Liver (tissue), 9 donors: ENCODE measurements around the gene PARD3. TPM values are rescaled to one million over a fixed set of nuclear protein-coding genes. Genes with fewer than 3 reads are reported as not detected.
"Not testable (repeated sequence)": the region's sequence is repeated elsewhere in the genome, so short reads cannot be mapped to it uniquely, and the experiment has no call there.

ENCODE experiments used
- DNase-seq: peaks from one replicate; pipeline ENCODE4 v3.0.0-alpha.2; 2017; ENCODE audit warnings: low spot score
- H3K27ac ChIP-seq, 2 donors: one replicate each; pipeline ENCODE4 v1.7.0; 2013; ENCODE audit warnings: inconsistent platforms in 2 of 2, low read length in 2 of 2, control low read depth in 1 of 2, low read depth in 1 of 2, mild to moderate bottlenecking in 1 of 2
- H3K27me3 ChIP-seq, 4 donors: one replicate each; pipeline versions ENCODE4 v1.6.1 to v1.7.0; 2013; ENCODE audit warnings: low read length in 3 of 4, inconsistent platforms in 1 of 4, mild to moderate bottlenecking in 1 of 4, moderate library complexity in 1 of 4; ENCODE audit not compliant: control insufficient read depth in 4 of 4, insufficient read depth in 4 of 4
- H3K36me3 ChIP-seq, 4 donors: one replicate each; pipeline versions ENCODE4 v1.6.1 to v1.7.0; 2013; ENCODE audit warnings: low read length in 3 of 4, mild to moderate bottlenecking in 3 of 4, low read depth in 1 of 4, moderate library complexity in 1 of 4; ENCODE audit not compliant: control insufficient read depth in 4 of 4, insufficient read depth in 3 of 4
- H3K4me1 ChIP-seq, 4 donors: one replicate each; pipeline versions ENCODE4 v1.6.1 to v1.7.0; 2013; ENCODE audit warnings: low read length in 3 of 4, mild to moderate bottlenecking in 3 of 4, moderate library complexity in 1 of 4; ENCODE audit not compliant: control insufficient read depth in 4 of 4, insufficient read depth in 4 of 4
- H3K4me3 ChIP-seq, 3 donors: one replicate each; pipeline versions ENCODE4 v1.6.1 to v1.7.0; 2013; ENCODE audit warnings: low read length in 3 of 3, control low read depth in 1 of 3, low read depth in 1 of 3, mild to moderate bottlenecking in 1 of 3
- H3K9ac ChIP-seq, 2 donors: one replicate each; pipeline ENCODE4 v1.7.0; 2013; ENCODE audit warnings: low read length in 2 of 2, mild to moderate bottlenecking in 2 of 2, moderate library complexity in 2 of 2, control low read depth in 1 of 2, low read depth in 1 of 2
- H3K9me3 ChIP-seq, 4 donors: one replicate each; pipeline versions ENCODE4 v1.6.1 to v1.7.0; 2013; ENCODE audit warnings: low read length in 3 of 4; ENCODE audit not compliant: control insufficient read depth in 4 of 4
- ATF3 ChIP-seq: IDR thresholded peaks from 2 replicates; pipeline ENCODE4 v1.6.1; 2016; ENCODE audit warnings: antibody characterized with exemption
- EGR1 ChIP-seq, 2 donors: IDR thresholded peaks; 2 replicates each; pipeline ENCODE4 v1.6.1; 2016 to 2018; ENCODE audit warnings: antibody characterized with exemption in 2 of 2, low read depth in 2 of 2
- FOXA2 ChIP-seq: IDR thresholded peaks from 2 replicates; pipeline ENCODE4 v1.6.1; 2016; ENCODE audit warnings: antibody characterized with exemption
- HNF4A ChIP-seq, 2 donors: conservative IDR thresholded peaks; 2 replicates each; pipeline ENCODE4 v1.6.1; 2016; ENCODE audit warnings: antibody characterized with exemption in 2 of 2, mild to moderate bottlenecking in 2 of 2
- HNF4G ChIP-seq: IDR thresholded peaks from 2 replicates; pipeline ENCODE4 v1.6.1; 2016; ENCODE audit warnings: antibody characterized with exemption
- JUND ChIP-seq, 2 donors: IDR thresholded peaks; 2 replicates each; pipeline ENCODE4 v1.6.1; 2016; ENCODE audit warnings: antibody characterized with exemption in 2 of 2
- NR2F2 ChIP-seq: IDR thresholded peaks from 2 replicates; pipeline ENCODE4 v1.6.1; 2016; ENCODE audit warnings: antibody characterized with exemption
- RXRA ChIP-seq, 2 donors: IDR thresholded peaks; 2 replicates each; pipeline ENCODE4 v1.6.1; 2017 to 2018; ENCODE audit warnings: antibody characterized with exemption in 2 of 2, mild to moderate bottlenecking in 1 of 2
- SP1 ChIP-seq: IDR thresholded peaks from 2 replicates; pipeline ENCODE4 v1.6.1; 2018; ENCODE audit warnings: antibody characterized with exemption, mild to moderate bottlenecking
- TAF1 ChIP-seq: conservative IDR thresholded peaks from 2 replicates; pipeline ENCODE4 v1.6.1; 2016; ENCODE audit warnings: antibody characterized with exemption, mild to moderate bottlenecking
- YY1 ChIP-seq: IDR thresholded peaks from 2 replicates; pipeline ENCODE4 v1.6.1; 2016; ENCODE audit warnings: antibody characterized with exemption, mild to moderate bottlenecking
- WGBS: extraction: QIAGEN DNeasy Blood & Tissue Kit; methylation state at CpG from one replicate; pipeline ENCODE4 v1.1.7; 2013; 5-methylcytosine and 5-hydroxymethylcytosine counted together
- polyA plus RNA-seq, 2 donors: library from polyadenylated mRNA; stranded (reverse) in 1 of 2; unstranded in 1 of 2; fragments of 200-250 nt in 1 of 2; fragments of >200 nt in 1 of 2; fragmentation: Nextera tagmentation in 1 of 2; extraction: Ambion mirVana in 1 of 2; gene quantifications; one replicate each; pipeline versions ENCODE4 v1.2.1 to v1.2.3, GENCODE V29; 2013 to 2015
- total RNA-seq, 2 donors: library from RNA; depleted of rRNA; stranded (reverse); fragments of >200 nt; gene quantifications; one replicate each; pipeline ENCODE4 v1.2.3, GENCODE V29; 2014
- TF ChIP-seq, protein P1 (sequence below): fragments of 150-350 bp; IDR thresholded peaks from 2 replicates; pipeline ENCODE4 v1.5.1; 2017; ENCODE audit warnings: improper control_type of control experiment, low read depth, low read length; ENCODE audit not compliant: missing input control
- TF ChIP-seq, protein P2 (sequence below): IDR thresholded peaks from 2 replicates; pipeline ENCODE4 v1.6.1; 2016; ENCODE audit warnings: antibody characterized with exemption, mild to moderate bottlenecking
- donor health status: healthy.
- donor health status: healthy.
- donor health status: healthy.
- donor health status: healthy.
- donor health status: healthy.

PARD3 gene
- total and polyA plus RNA-seq, 4 donors = 12.3 to 43.8 (median 13.5) TPM

DNA sequence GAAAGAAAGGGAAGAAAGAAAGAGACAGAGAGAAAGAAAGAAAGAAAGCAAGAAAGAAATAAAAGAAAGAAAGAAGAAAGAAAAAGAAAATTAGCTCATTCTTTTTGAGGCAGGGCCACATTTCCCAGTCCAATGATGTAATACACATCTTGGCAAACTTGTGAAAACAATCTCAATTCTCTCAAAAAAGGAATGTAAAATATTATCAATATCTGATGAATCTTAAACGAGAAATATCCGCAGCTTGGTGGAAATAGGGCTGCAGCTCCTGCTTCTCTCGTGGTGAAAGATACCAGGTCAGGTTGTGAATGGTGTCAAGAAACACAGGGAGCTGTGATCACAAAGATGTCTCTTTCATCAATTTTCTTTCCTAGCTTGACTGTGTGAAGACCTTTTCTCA, 741.0 kb downstream of the PARD3 start:
- no peaks in the 10 kb centered on the region for H3K27me3 ChIP-seq

GRCh38 chr10:34067741-34068140, 747.4 kb downstream of the PARD3 start:
- not testable (repeated sequence) for H3K4me3 ChIP-seq, H3K36me3 ChIP-seq, H3K27ac ChIP-seq, H3K27me3 ChIP-seq, H3K4me1 ChIP-seq, DNase-seq, H3K9ac ChIP-seq
- WGBS = 88% methylated on average over 6 of the region's 6 CpGs
- peaks cover 0 to 12% (median 3%) of the 10 kb centered on the region in 4 donors for H3K9me3 ChIP-seq

More for the DNA sequence above, 741.0 kb downstream of the PARD3 start:
- no peaks in the 10 kb centered on the region for H3K9me3 ChIP-seq
- H3K4me1 ChIP-seq = peaks cover 0 to 14% (median 5%) of the 10 kb centered on the region in 4 donors
- H3K4me3 ChIP-seq = no peak overlapping the region
- TF ChIP-seq ATF3 = no peak
- TF ChIP-seq SP1 = no peak
- TF ChIP-seq HNF4G = no peak
- no peak for TF ChIP-seq EGR1 (IDR thresholded peaks at IDR 0.05; ENCODE audit: low read depth in 2 of 2)
- TF ChIP-seq HNF4A (conservative IDR thresholded peaks at IDR 0.05) = no peak
- TF ChIP-seq, protein P1, sequence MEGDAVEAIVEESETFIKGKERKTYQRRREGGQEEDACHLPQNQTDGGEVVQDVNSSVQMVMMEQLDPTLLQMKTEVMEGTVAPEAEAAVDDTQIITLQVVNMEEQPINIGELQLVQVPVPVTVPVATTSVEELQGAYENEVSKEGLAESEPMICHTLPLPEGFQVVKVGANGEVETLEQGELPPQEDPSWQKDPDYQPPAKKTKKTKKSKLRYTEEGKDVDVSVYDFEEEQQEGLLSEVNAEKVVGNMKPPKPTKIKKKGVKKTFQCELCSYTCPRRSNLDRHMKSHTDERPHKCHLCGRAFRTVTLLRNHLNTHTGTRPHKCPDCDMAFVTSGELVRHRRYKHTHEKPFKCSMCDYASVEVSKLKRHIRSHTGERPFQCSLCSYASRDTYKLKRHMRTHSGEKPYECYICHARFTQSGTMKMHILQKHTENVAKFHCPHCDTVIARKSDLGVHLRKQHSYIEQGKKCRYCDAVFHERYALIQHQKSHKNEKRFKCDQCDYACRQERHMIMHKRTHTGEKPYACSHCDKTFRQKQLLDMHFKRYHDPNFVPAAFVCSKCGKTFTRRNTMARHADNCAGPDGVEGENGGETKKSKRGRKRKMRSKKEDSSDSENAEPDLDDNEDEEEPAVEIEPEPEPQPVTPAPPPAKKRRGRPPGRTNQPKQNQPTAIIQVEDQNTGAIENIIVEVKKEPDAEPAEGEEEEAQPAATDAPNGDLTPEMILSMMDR = no peak
- no peak for TF ChIP-seq NR2F2
- TF ChIP-seq YY1 = no peak
- DNase-seq = no peak
- no peak overlapping the region for H3K9ac ChIP-seq
- H3K27ac ChIP-seq = no peak overlapping the region
- WGBS = 90% methylated on average over 3 of the region's 3 CpGs
- H3K36me3 ChIP-seq = no peaks in the 10 kb centered on the region

- DNase-seq = no peak
- no peaks in the 10 kb centered on the region for H3K36me3 ChIP-seq
- no peak overlapping the region for H3K4me3 ChIP-seq
- no peaks in the 10 kb centered on the region for H3K4me1 ChIP-seq
- TF ChIP-seq ATF3 (no peak), YY1 (no peak), RXRA (IDR thresholded peaks at IDR 0.05) (no peak), JUND (IDR thresholded peaks at IDR 0.05) (no peak), NR2F2 (no peak), FOXA2 (no peak), TAF1 (no peak)
- TF ChIP-seq, protein P2, sequence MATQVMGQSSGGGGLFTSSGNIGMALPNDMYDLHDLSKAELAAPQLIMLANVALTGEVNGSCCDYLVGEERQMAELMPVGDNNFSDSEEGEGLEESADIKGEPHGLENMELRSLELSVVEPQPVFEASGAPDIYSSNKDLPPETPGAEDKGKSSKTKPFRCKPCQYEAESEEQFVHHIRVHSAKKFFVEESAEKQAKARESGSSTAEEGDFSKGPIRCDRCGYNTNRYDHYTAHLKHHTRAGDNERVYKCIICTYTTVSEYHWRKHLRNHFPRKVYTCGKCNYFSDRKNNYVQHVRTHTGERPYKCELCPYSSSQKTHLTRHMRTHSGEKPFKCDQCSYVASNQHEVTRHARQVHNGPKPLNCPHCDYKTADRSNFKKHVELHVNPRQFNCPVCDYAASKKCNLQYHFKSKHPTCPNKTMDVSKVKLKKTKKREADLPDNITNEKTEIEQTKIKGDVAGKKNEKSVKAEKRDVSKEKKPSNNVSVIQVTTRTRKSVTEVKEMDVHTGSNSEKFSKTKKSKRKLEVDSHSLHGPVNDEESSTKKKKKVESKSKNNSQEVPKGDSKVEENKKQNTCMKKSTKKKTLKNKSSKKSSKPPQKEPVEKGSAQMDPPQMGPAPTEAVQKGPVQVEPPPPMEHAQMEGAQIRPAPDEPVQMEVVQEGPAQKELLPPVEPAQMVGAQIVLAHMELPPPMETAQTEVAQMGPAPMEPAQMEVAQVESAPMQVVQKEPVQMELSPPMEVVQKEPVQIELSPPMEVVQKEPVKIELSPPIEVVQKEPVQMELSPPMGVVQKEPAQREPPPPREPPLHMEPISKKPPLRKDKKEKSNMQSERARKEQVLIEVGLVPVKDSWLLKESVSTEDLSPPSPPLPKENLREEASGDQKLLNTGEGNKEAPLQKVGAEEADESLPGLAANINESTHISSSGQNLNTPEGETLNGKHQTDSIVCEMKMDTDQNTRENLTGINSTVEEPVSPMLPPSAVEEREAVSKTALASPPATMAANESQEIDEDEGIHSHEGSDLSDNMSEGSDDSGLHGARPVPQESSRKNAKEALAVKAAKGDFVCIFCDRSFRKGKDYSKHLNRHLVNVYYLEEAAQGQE = no peak
- WGBS = 95% methylated on average over 1 of the region's 1 CpG
- no peaks in the 10 kb centered on the region for H3K27me3 ChIP-seq
- H3K9ac ChIP-seq = no peak overlapping the region
- H3K27ac ChIP-seq = no peak overlapping the region
- peaks cover 2 to 12% (median 3%) of the 10 kb centered on the region in 4 donors for H3K9me3 ChIP-seq
Measured at GRCh38 chr10:34063592-34063991, 751.5 kb downstream of the PARD3 start.
